ENCODE data around the gene AGPAT2.

- TF ChIP-seq, protein P1, sequence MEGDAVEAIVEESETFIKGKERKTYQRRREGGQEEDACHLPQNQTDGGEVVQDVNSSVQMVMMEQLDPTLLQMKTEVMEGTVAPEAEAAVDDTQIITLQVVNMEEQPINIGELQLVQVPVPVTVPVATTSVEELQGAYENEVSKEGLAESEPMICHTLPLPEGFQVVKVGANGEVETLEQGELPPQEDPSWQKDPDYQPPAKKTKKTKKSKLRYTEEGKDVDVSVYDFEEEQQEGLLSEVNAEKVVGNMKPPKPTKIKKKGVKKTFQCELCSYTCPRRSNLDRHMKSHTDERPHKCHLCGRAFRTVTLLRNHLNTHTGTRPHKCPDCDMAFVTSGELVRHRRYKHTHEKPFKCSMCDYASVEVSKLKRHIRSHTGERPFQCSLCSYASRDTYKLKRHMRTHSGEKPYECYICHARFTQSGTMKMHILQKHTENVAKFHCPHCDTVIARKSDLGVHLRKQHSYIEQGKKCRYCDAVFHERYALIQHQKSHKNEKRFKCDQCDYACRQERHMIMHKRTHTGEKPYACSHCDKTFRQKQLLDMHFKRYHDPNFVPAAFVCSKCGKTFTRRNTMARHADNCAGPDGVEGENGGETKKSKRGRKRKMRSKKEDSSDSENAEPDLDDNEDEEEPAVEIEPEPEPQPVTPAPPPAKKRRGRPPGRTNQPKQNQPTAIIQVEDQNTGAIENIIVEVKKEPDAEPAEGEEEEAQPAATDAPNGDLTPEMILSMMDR (conservative IDR thresholded peaks at IDR 0.05; ENCODE audit: low read depth, low read length) = no peak
- TF ChIP-seq SMC3 (IDR thresholded peaks at IDR 0.05; ENCODE audit: low read depth, low read length) = no peak
- TF ChIP-seq, protein P2, sequence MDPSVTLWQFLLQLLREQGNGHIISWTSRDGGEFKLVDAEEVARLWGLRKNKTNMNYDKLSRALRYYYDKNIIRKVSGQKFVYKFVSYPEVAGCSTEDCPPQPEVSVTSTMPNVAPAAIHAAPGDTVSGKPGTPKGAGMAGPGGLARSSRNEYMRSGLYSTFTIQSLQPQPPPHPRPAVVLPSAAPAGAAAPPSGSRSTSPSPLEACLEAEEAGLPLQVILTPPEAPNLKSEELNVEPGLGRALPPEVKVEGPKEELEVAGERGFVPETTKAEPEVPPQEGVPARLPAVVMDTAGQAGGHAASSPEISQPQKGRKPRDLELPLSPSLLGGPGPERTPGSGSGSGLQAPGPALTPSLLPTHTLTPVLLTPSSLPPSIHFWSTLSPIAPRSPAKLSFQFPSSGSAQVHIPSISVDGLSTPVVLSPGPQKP (IDR thresholded peaks at IDR 0.05; ENCODE audit: borderline replicate concordance, low read depth, low read length) = no peak
- TF ChIP-seq MAZ (IDR thresholded peaks at IDR 0.05; ENCODE audit: borderline replicate concordance, low read depth, low read length) = no peak
- TF ChIP-seq RFX5 (IDR thresholded peaks at IDR 0.05; ENCODE audit: low read depth, low read length) = no peak
- no peak for TF ChIP-seq POLR2A (IDR thresholded peaks at IDR 0.05; ENCODE audit: low read depth, low read length)
- TF ChIP-seq MAFK (IDR thresholded peaks at IDR 0.05; ENCODE audit: low read depth, low read length) = no peak
- no peak for TF ChIP-seq FOS (IDR thresholded peaks at IDR 0.05; ENCODE audit: low read depth, low read length)
- TF ChIP-seq CHD1 (IDR thresholded peaks at IDR 0.05; ENCODE audit: low read depth, low read length) = no peak
- TF ChIP-seq CEBPB (IDR thresholded peaks at IDR 0.05; ENCODE audit: low read depth, low read length) = no peak
- TF ChIP-seq MXI1 (IDR thresholded peaks at IDR 0.05; ENCODE audit: borderline replicate concordance, low read depth, low read length) = no peak
- no peak for TF ChIP-seq RAD21 (IDR thresholded peaks at IDR 0.05; ENCODE audit: low read length)
- TF ChIP-seq RCOR1 (IDR thresholded peaks at IDR 0.05; ENCODE audit: insufficient replicate concordance, low read length) = no peak
- no peak for TF ChIP-seq BHLHE40 (IDR thresholded peaks at IDR 0.05; ENCODE audit: low read depth, low read length)
Observed at GRCh38 chr9:136673088-136673974, 13.9 kb downstream of the AGPAT2 start.

All from IMR-90 (cell line).